Activated CD8-positive, alpha-beta T cell treated with anti-CD3 and anti-CD28 coated beads for 36 hours (primary cell): ENCODE results near the gene MOB3A. TPM values are rescaled to one million over a fixed set of nuclear protein-coding genes. Genes with fewer than 3 reads are reported as not detected.

Experiments
- ATAC-seq: fragments of 200-7000 bp; cut with Tn5 transposase; one replicate; pipeline ENCODE4 v1.10.0; 2021; ENCODE audit warnings: mild to moderate bottlenecking, moderate library complexity
- CTCF ChIA-PET: fragments of 350-600 bp; sonication (Branson Sonifier 250); formaldehyde crosslinking; loops from one replicate; lab custom pipeline; 2021; ENCODE audit warnings: antibody characterized with exemption; lab: Charles Lee
- POLR2A ChIA-PET: fragments of 350-600 bp; sonication (Branson Sonifier 250); formaldehyde crosslinking; loops from one replicate; lab custom pipeline; 2021; ENCODE audit warnings: antibody characterized with exemption; lab: Charles Lee
- DNase-seq: peaks from one replicate; pipeline ENCODE4 v3.0.0-alpha.2; 2020
- H3K27ac Mint-ChIP-seq: one replicate; pipeline ENCODE4 v1.8.0; 2021; ENCODE audit warnings: mild to moderate bottlenecking, mixed read lengths
- H3K27me3 Mint-ChIP-seq: one replicate; pipeline ENCODE4 v1.8.0; 2021; ENCODE audit warnings: mixed read lengths
- H3K36me3 Mint-ChIP-seq: one replicate; pipeline ENCODE4 v1.8.0; 2021; ENCODE audit warnings: low read depth, mixed read lengths
- H3K4me1 Mint-ChIP-seq: one replicate; pipeline ENCODE4 v1.8.0; 2021; ENCODE audit warnings: low read depth, mixed read lengths
- H3K4me3 Mint-ChIP-seq: one replicate; pipeline ENCODE4 v1.8.0; 2021; ENCODE audit warnings: mild to moderate bottlenecking, moderate library complexity, mixed read lengths
- H3K9me3 Mint-ChIP-seq: one replicate; pipeline ENCODE4 v1.8.0; 2021; ENCODE audit warnings: mixed read lengths
- CTCF ChIP-seq: fragments of 200-600 bp; IDR thresholded peaks from one replicate; pipeline ENCODE4 v1.8.0; 2022; ENCODE audit warnings: antibody characterized with exemption, mild to moderate bottlenecking
- intact Hi-C: fragments of 100-400 bp; cut with micrococcal nuclease; formaldehyde crosslinking; loops from one replicate; pipeline ENCODE4 v1.10.0; 2022
- total RNA-seq, 2 experiments: library from RNA; stranded (reverse); gene quantifications; one replicate each; pipeline ENCODE4 v1.2.3, GENCODE V29; 2021

MOB3A gene
- total RNA-seq, 2 experiments from 2014 or later, result 175 to 185 TPM

- H3K4me1 Mint-ChIP-seq, result peaks cover 46% of the 10 kb centered on the region
- DNase-seq (no peak), ATAC-seq (no peak)
- TF ChIP-seq CTCF, result no peak
- peak overlapping the region; percentile 63 for H3K27ac Mint-ChIP-seq
- peak overlapping the region; percentile 12 for H3K4me3 Mint-ChIP-seq
- ChIA-PET CTCF (interaction anchor here (0.9 to 3.3 kb wide), 2 partner anchors 11 to 25 kb away, joined by 3 to 12 read pairs; no protein-coding TSS in a partner anchor), POLR2A (interaction anchor here (0.5 to 6.3 kb wide), 4 partner anchors 8 to 214 kb away, joined by 3 to 58 read pairs (median 10); partner anchors contain the start of gene MKNK2)
- intact Hi-C loops, result no loop called here
- H3K27me3 Mint-ChIP-seq, result no peaks in the 10 kb centered on the region
- no peaks in the 10 kb centered on the region for H3K9me3 Mint-ChIP-seq
- H3K36me3 Mint-ChIP-seq, result peaks cover 33% of the 10 kb centered on the region
Measured at GRCh38 chr19:2043961-2044708, 52.0 kb downstream of the MOB3A start.

GRCh38 chr19:2043251-2043641 is 52.9 kb downstream of the MOB3A start:
- intact Hi-C loops, result no loop called here
- H3K4me1 Mint-ChIP-seq, result peaks cover 41% of the 10 kb centered on the region
- no peak for DNase-seq

GRCh38 chr19:2042485-2043250 is 53.5 kb downstream of the MOB3A start:
- ATAC-seq (no peak), DNase-seq (no peak)
- Mint-ChIP-seq H3K27me3 (no peaks in the 10 kb centered on the region), H3K9me3 (no peaks in the 10 kb centered on the region), H3K27ac (peak overlapping the region; percentile 86), H3K4me1 (peaks cover 38% of the 10 kb centered on the region), H3K4me3 (peak overlapping the region; percentile 72), H3K36me3 (peaks cover 31% of the 10 kb centered on the region)
- POLR2A ChIA-PET, result interaction anchor here (0.7 to 6.3 kb wide), 9 partner anchors 10 to 52 kb away, joined by 3 to 58 read pairs (median 7); partner anchors contain the start of gene MKNK2
- CTCF ChIA-PET, result interaction anchor here (0.7 to 3.3 kb wide), 5 partner anchors 9 to 124 kb away, joined by 3 to 12 read pairs (median 3); no protein-coding TSS in a partner anchor
- intact Hi-C loops, result no loop called here
- no peak for TF ChIP-seq CTCF

More at GRCh38 chr19:2043251-2043641, 52.9 kb downstream of the MOB3A start:
- no peak for TF ChIP-seq CTCF
- Mint-ChIP-seq H3K36me3 (peaks cover 32% of the 10 kb centered on the region), H3K27me3 (no peaks in the 10 kb centered on the region), H3K4me3 (peak overlapping the region; percentile 72), H3K27ac (peak overlapping the region; percentile 86), H3K9me3 (no peaks in the 10 kb centered on the region)
- CTCF ChIA-PET, result interaction anchor here (1.5 to 3.3 kb wide), 3 partner anchors 11 to 50 kb away, joined by 3 to 12 read pairs (median 9); no protein-coding TSS in a partner anchor
- POLR2A ChIA-PET, result interaction anchor here (0.5 to 6.3 kb wide), 8 partner anchors 9 to 215 kb away, joined by 3 to 58 read pairs (median 8); partner anchors contain the start of gene MKNK2
- ATAC-seq, result no peak

- intact Hi-C loops, result no loop called here
- H3K27ac Mint-ChIP-seq, result peak overlapping the region; percentile 87
- H3K4me3 Mint-ChIP-seq, result peak overlapping the region; percentile 72
- no peak for TF ChIP-seq CTCF
- POLR2A ChIA-PET, result interaction anchor here (1.0 to 6.3 kb wide), 11 partner anchors 7 to 48 kb away, joined by 3 to 58 read pairs (median 7); partner anchors contain the start of gene MKNK2
- peaks cover 31% of the 10 kb centered on the region for H3K4me1 Mint-ChIP-seq
- H3K36me3 Mint-ChIP-seq, result peaks cover 31% of the 10 kb centered on the region
- no peaks in the 10 kb centered on the region for H3K27me3 Mint-ChIP-seq
- peak; percentile 88 for ATAC-seq
- DNase-seq, result peak; percentile 99
- CTCF ChIA-PET, result interaction anchor here (0.7 to 3.3 kb wide), 5 partner anchors 10 to 123 kb away, joined by 3 to 12 read pairs (median 3); no protein-coding TSS in a partner anchor
- H3K9me3 Mint-ChIP-seq, result no peaks in the 10 kb centered on the region
Measured at GRCh38 chr19:2041683-2042484, 54.2 kb downstream of the MOB3A start.
